ENCODE data around the gene SLC16A8.

Gene SLC16A8

DNA sequence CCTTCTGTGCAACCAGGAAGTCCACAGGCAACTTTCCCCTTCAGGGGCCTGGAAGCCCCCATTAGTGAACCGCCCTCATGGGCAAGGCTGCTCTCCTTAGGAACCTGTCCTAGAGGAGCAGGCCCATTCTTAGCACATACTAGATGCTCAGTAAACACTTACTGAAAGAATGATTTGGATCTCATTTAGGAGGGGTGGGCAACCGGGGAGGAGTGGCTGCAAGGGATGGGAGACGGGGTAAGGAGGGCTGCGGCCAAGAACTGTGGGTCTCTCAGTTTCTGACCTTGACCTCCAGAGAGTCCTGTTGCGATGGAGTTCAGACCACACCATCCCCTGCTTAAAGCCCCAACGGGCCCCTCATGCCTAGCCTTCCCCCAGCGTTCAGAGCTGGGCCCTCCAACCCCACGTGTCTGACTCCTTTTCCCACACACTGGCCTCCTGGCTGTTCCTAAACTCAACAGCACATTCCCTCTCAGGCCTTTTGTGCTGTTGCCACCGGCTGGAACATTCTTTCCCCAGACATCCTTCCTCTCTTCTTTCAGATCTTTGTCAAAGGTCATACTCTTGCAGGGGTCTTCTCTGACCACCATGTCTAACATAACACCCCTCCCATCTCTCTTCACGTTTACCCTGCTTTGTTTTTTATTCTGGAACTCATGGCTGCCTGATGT lies 47.5 kb downstream of the SLC16A8 start:
- no peaks in the 10 kb centered on the region for H3K9me3 ChIP-seq (ENCODE audit: insufficient read depth, low read depth, low read length)
- WGBS: 86% methylated on average over 10 of the region's 10 CpGs
- H3K4me3 ChIP-seq (ENCODE audit: low read length): no peak overlapping the region

DNA sequence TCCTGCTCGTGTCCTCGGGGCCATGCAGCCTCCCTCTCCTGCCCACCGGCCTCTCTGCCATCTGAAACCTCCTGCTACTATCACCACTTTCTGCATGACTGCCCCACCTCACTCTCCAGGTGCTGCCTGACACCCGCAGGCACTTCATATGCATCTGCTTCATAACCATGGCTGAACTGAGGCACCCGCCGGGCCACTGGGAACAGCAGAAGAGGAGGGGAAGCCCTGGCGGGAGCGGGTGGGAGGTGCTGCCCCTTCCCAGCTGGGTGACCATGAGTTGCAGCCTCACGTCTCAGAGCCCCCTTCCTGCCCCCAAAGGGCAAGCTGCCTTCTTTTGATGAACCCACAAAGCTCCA lies 48.5 kb downstream of the SLC16A8 start:
- 76% methylated on average over 9 of the region's 9 CpGs for WGBS
- Histone ChIP-seq H3K4me1 (ENCODE audit: insufficient read depth, low read length) (peaks cover 23% of the 10 kb centered on the region), H3K27me3 (ENCODE audit: insufficient read depth, low read length) (no peaks in the 10 kb centered on the region), H3K4me3 (ENCODE audit: low read length) (no peak overlapping the region), H3K9ac (ENCODE audit: low read depth, low read length) (no peak overlapping the region), H3K9me3 (ENCODE audit: insufficient read depth, low read depth, low read length) (no peaks in the 10 kb centered on the region), H3K36me3 (ENCODE audit: insufficient read depth, low read length) (no peaks in the 10 kb centered on the region), H3K27ac (ENCODE audit: low read depth, low read length) (no peak overlapping the region)

More for the DNA sequence above, 47.5 kb downstream of the SLC16A8 start:
- Histone ChIP-seq H3K36me3 (ENCODE audit: insufficient read depth, low read length) (no peaks in the 10 kb centered on the region), H3K4me1 (ENCODE audit: insufficient read depth, low read length) (peaks cover 21% of the 10 kb centered on the region), H3K27me3 (ENCODE audit: insufficient read depth, low read length) (no peaks in the 10 kb centered on the region), H3K27ac (ENCODE audit: low read depth, low read length) (no peak overlapping the region), H3K9ac (ENCODE audit: low read depth, low read length) (no peak overlapping the region)

DNA sequence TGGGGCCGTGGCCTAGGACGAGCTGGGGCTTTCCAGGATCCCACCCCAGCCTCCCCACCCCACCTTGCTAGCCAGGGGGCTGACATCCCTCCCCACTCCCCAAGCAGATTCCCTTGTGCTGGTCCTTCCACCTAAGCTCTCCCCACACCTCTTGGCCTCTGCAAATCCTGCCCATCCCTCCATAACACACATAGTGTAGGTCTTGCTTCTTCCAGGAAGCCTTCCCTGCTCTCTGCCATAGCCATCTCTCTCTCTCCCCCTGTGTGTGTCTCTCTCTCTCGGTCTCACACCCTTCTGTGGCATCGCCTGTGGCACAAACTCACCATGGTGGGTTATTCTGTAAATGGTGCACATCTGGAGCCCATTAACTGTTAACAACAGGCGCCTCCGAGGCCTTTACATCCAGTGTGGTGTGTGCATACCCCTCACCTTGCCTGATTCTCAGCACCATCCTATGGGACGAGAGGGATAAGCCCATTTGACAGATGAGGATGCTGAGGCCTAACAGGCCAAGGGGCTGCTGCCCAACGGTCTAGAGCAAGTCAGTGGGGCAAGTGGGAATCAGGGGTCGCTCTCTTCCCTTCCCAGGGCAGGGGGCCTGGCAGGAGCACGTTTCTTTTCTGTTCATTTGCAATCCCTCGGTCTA lies 49.0 kb downstream of the SLC16A8 start:
- H3K27ac ChIP-seq (ENCODE audit: low read depth, low read length): peak overlapping the region; percentile 75; the same call in 1 of the 2 replicates
- 0 out of 2 replicates have a peak overlapping the region, but pooled peaks have one; percentile 51 for H3K9ac ChIP-seq (ENCODE audit: low read depth, low read length)
- no peaks in the 10 kb centered on the region for H3K36me3 ChIP-seq (ENCODE audit: insufficient read depth, low read length)
- no peaks in the 10 kb centered on the region for H3K27me3 ChIP-seq (ENCODE audit: insufficient read depth, low read length)
- 65% methylated on average over 11 of the region's 11 CpGs for WGBS
- no peak overlapping the region for H3K4me3 ChIP-seq (ENCODE audit: low read length)
- peaks cover 26% of the 10 kb centered on the region for H3K4me1 ChIP-seq (ENCODE audit: insufficient read depth, low read length)
- H3K9me3 ChIP-seq (ENCODE audit: insufficient read depth, low read depth, low read length): no peaks in the 10 kb centered on the region

GRCh38 chr22:38034278-38034882 lies 49.6 kb downstream of the SLC16A8 start:
- WGBS: 13% methylated on average over 15 of the region's 15 CpGs
- no peaks in the 10 kb centered on the region for H3K36me3 ChIP-seq (ENCODE audit: insufficient read depth, low read length)
- H3K4me3 ChIP-seq (ENCODE audit: low read length): peak overlapping the region; percentile 19; the same call in 1 of the 2 replicates
- peak overlapping the region; percentile 53 for H3K9ac ChIP-seq (ENCODE audit: low read depth, low read length)
- no peaks in the 10 kb centered on the region for H3K9me3 ChIP-seq (ENCODE audit: insufficient read depth, low read depth, low read length)
- H3K4me1 ChIP-seq (ENCODE audit: insufficient read depth, low read length): peaks cover 26% of the 10 kb centered on the region
- H3K27ac ChIP-seq (ENCODE audit: low read depth, low read length): peak overlapping the region; percentile 75
- H3K27me3 ChIP-seq (ENCODE audit: insufficient read depth, low read length): no peaks in the 10 kb centered on the region

- no peak overlapping the region for H3K4me3 ChIP-seq (ENCODE audit: low read length)
- peak overlapping the region; percentile 75 for H3K27ac ChIP-seq (ENCODE audit: low read depth, low read length)
- H3K4me1 ChIP-seq (ENCODE audit: insufficient read depth, low read length): peaks cover 26% of the 10 kb centered on the region
- 88% methylated on average over 27 of the region's 27 CpGs for WGBS
- peak overlapping the region; percentile 39 for H3K9ac ChIP-seq (ENCODE audit: low read depth, low read length)
- no peaks in the 10 kb centered on the region for H3K36me3 ChIP-seq (ENCODE audit: insufficient read depth, low read length)
- H3K9me3 ChIP-seq (ENCODE audit: insufficient read depth, low read depth, low read length): no peaks in the 10 kb centered on the region
- no peaks in the 10 kb centered on the region for H3K27me3 ChIP-seq (ENCODE audit: insufficient read depth, low read length)
Measured at GRCh38 chr22:38033522-38034277, 50.3 kb downstream of the SLC16A8 start.

- Histone ChIP-seq H3K9me3 (ENCODE audit: insufficient read depth, low read depth, low read length) (no peaks in the 10 kb centered on the region), H3K9ac (ENCODE audit: low read depth, low read length) (no peak overlapping the region), H3K4me1 (ENCODE audit: insufficient read depth, low read length) (peaks cover 26% of the 10 kb centered on the region), H3K4me3 (ENCODE audit: low read length) (no peak overlapping the region), H3K36me3 (ENCODE audit: insufficient read depth, low read length) (no peaks in the 10 kb centered on the region), H3K27ac (ENCODE audit: low read depth, low read length) (no peak overlapping the region), H3K27me3 (ENCODE audit: insufficient read depth, low read length) (no peaks in the 10 kb centered on the region)
- 92% methylated on average over 19 of the region's 19 CpGs for WGBS
Measured at GRCh38 chr22:38032681-38033521, 51.1 kb downstream of the SLC16A8 start.

GRCh38 chr22:38031491-38031890 lies 52.5 kb downstream of the SLC16A8 start:
- H3K4me1 ChIP-seq (ENCODE audit: insufficient read depth, low read length): peaks cover 26% of the 10 kb centered on the region
- no peaks in the 10 kb centered on the region for H3K27me3 ChIP-seq (ENCODE audit: insufficient read depth, low read length)
- H3K27ac ChIP-seq (ENCODE audit: low read depth, low read length): no peak overlapping the region
- no peaks in the 10 kb centered on the region for H3K36me3 ChIP-seq (ENCODE audit: insufficient read depth, low read length)
- H3K9me3 ChIP-seq (ENCODE audit: insufficient read depth, low read depth, low read length): no peaks in the 10 kb centered on the region
- WGBS: 95% methylated on average over 12 of the region's 12 CpGs
- no peak overlapping the region for H3K9ac ChIP-seq (ENCODE audit: low read depth, low read length)
- no peak overlapping the region for H3K4me3 ChIP-seq (ENCODE audit: low read length)

DNA sequence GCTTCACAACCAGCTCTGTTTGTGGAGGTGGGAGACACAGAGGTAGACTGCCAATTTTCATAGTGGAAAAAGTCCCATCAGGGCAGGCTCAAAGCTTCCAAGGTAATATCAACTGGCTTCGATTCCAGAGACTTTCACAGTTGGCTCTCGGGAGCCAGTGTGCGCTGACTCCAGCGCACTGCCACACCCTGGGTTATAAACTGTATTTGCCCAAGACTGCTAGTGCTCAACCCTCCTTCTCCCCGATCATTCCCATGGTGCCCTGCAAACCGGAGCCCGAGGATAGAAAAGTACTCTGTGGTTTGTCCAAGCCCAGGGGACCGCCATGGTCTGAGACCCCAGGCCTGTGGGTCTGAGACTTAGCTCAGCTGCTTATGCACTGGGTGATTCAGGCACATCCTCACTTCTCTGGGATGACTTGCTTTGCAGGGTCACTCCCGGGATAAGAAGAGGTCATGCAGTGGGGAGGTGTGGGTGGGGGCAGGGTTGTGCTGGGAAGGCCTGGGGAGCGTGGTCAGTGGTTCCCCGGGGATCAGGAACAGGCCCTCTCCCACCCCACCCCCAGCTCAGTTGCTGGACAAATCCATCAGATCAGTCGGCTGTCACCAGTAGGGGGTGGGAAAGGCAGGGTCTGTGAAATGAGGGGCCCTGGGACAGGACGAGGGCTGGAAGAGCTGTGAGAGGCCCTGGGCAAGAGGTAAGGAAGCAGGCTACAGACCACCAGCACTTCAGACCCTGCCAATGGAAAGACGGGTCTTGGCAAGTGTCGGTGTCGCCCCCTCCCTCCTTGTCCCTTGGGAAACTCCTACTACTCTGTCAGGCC lies 53.5 kb downstream of the SLC16A8 start:
- no peaks in the 10 kb centered on the region for H3K9me3 ChIP-seq (ENCODE audit: insufficient read depth, low read depth, low read length)
- 80% methylated on average over 14 of the region's 16 CpGs for WGBS
- no peaks in the 10 kb centered on the region for H3K27me3 ChIP-seq (ENCODE audit: insufficient read depth, low read length)
- no peak overlapping the region for H3K9ac ChIP-seq (ENCODE audit: low read depth, low read length)
- no peaks in the 10 kb centered on the region for H3K36me3 ChIP-seq (ENCODE audit: insufficient read depth, low read length)
- H3K27ac ChIP-seq (ENCODE audit: low read depth, low read length): no peak overlapping the region
- H3K4me1 ChIP-seq (ENCODE audit: insufficient read depth, low read length): peaks cover 26% of the 10 kb centered on the region
- no peak overlapping the region for H3K4me3 ChIP-seq (ENCODE audit: low read length)

GRCh38 chr22:38029901-38030300 lies 54.1 kb downstream of the SLC16A8 start:
- 88% methylated on average over 5 of the region's 5 CpGs for WGBS
- no peak overlapping the region for H3K27ac ChIP-seq (ENCODE audit: low read depth, low read length)
- H3K9ac ChIP-seq (ENCODE audit: low read depth, low read length): no peak overlapping the region
- H3K4me3 ChIP-seq (ENCODE audit: low read length): no peak overlapping the region
- H3K9me3 ChIP-seq (ENCODE audit: insufficient read depth, low read depth, low read length): no peaks in the 10 kb centered on the region
- no peaks in the 10 kb centered on the region for H3K36me3 ChIP-seq (ENCODE audit: insufficient read depth, low read length)
- H3K4me1 ChIP-seq (ENCODE audit: insufficient read depth, low read length): peaks cover 22% of the 10 kb centered on the region
- no peaks in the 10 kb centered on the region for H3K27me3 ChIP-seq (ENCODE audit: insufficient read depth, low read length)

GRCh38 chr22:38029370-38029769 lies 54.6 kb downstream of the SLC16A8 start:
- no peak overlapping the region for H3K4me3 ChIP-seq (ENCODE audit: low read length)
- no peaks in the 10 kb centered on the region for H3K36me3 ChIP-seq (ENCODE audit: insufficient read depth, low read length)
- peaks cover 18% of the 10 kb centered on the region for H3K4me1 ChIP-seq (ENCODE audit: insufficient read depth, low read length)
- H3K27ac ChIP-seq (ENCODE audit: low read depth, low read length): no peak overlapping the region
- no peaks in the 10 kb centered on the region for H3K9me3 ChIP-seq (ENCODE audit: insufficient read depth, low read depth, low read length)
- H3K27me3 ChIP-seq (ENCODE audit: insufficient read depth, low read length): no peaks in the 10 kb centered on the region
- H3K9ac ChIP-seq (ENCODE audit: low read depth, low read length): no peak overlapping the region
